NCI-H526 (cell line): ENCODE data around the gene ASXL3.

Experiments
- DNase-seq, 2 experiments: peaks; one replicate each; lab custom pipeline; 2025; lab: John Stamatoyannopoulos, UW

The ASXL3 gene

GRCh38 chr18:33577685-33578517 is at the start of gene ASXL3:
TSS of gene ASXL3 (plus strand) at chr18:33578219. CDS start at chr18:33578632, 413 bp downstream.
- peak in 1 of 2 experiments; percentile 46 for DNase-seq

- no peak for DNase-seq
Observed at GRCh38 chr18:33532978-33533377, 45.0 kb upstream of the ASXL3 start.

- no peak for DNase-seq
Observed at GRCh38 chr18:33536904-33537303, 41.1 kb upstream of the ASXL3 start.

- DNase-seq, result no peak
Observed at GRCh38 chr18:33538418-33539042, 39.5 kb upstream of the ASXL3 start.

GRCh38 chr18:33540392-33540791 is 37.6 kb upstream of the ASXL3 start:
- DNase-seq, result no peak

GRCh38 chr18:33541316-33541715 is 36.7 kb upstream of the ASXL3 start:
- DNase-seq, result no peak

GRCh38 chr18:33556846-33557245 is 21.2 kb upstream of the ASXL3 start:
- DNase-seq, result no peak

GRCh38 chr18:33557706-33558105 is 20.3 kb upstream of the ASXL3 start:
- no peak for DNase-seq

- no peak for DNase-seq
Observed at GRCh38 chr18:33558529-33558928, 19.5 kb upstream of the ASXL3 start.

GRCh38 chr18:33560686-33561370 is 17.2 kb upstream of the ASXL3 start:
- DNase-seq, result peak in 1 of 2 experiments; percentile 16

GRCh38 chr18:33562741-33563140 is 15.3 kb upstream of the ASXL3 start:
- DNase-seq, result no peak

- DNase-seq, result no peak
Observed at GRCh38 chr18:33567705-33568104, 10.3 kb upstream of the ASXL3 start.

GRCh38 chr18:33571998-33572787 is 5.8 kb upstream of the ASXL3 start:
- no peak for DNase-seq

GRCh38 chr18:33573193-33573592 is 4.8 kb upstream of the ASXL3 start:
- no peak for DNase-seq

GRCh38 chr18:33575451-33575850 is 2.6 kb upstream of the ASXL3 start:
- no peak for DNase-seq

- DNase-seq, result no peak
Observed at GRCh38 chr18:33576999-33577646, 896 bp upstream of the ASXL3 start.

- peak in 1 of 2 experiments; percentile 41 for DNase-seq
Observed at GRCh38 chr18:33578518-33579348, 714 bp downstream of the ASXL3 start.

GRCh38 chr18:33579349-33580215 is 1.6 kb downstream of the ASXL3 start:
- DNase-seq, result no peak

GRCh38 chr18:33580546-33580945 is 2.5 kb downstream of the ASXL3 start:
- DNase-seq, result no peak

- DNase-seq, result no peak
Observed at GRCh38 chr18:33581856-33582255, 3.8 kb downstream of the ASXL3 start.
